GM19397 (cell line): ENCODE data around the gene ARPC2.

ENCODE experiments used
- ATAC-seq: cut with Tn5 transposase; IDR thresholded peaks from one replicate; pipeline ENCODE4 v1.9.1; 2021; ENCODE audit warnings: mild to moderate bottlenecking, moderate library complexity; ENCODE audit not compliant: unreplicated experiment

The ARPC2 gene

DNA sequence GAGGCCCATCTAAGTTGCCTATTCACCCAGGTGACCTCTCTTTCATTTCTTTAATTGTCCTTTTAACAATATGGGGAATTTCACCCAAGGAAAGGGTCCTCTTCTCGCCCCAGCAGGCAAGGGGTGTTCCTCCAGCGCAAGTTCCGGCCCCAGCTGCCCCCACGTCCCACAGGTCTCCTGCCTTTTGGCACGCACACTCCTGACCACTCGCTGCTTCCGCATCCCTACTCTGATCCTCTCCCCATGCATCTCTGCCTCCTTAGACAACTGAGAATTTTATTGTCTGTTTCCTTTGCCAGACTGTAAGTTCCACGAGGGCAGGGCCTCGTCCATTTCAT is 684 bp upstream of the ARPC2 start:
- ATAC-seq, result no peak

GRCh38 chr2:218217360-218218267 is 625 bp downstream of the ARPC2 start:
- ATAC-seq, result peak; percentile 36

DNA sequence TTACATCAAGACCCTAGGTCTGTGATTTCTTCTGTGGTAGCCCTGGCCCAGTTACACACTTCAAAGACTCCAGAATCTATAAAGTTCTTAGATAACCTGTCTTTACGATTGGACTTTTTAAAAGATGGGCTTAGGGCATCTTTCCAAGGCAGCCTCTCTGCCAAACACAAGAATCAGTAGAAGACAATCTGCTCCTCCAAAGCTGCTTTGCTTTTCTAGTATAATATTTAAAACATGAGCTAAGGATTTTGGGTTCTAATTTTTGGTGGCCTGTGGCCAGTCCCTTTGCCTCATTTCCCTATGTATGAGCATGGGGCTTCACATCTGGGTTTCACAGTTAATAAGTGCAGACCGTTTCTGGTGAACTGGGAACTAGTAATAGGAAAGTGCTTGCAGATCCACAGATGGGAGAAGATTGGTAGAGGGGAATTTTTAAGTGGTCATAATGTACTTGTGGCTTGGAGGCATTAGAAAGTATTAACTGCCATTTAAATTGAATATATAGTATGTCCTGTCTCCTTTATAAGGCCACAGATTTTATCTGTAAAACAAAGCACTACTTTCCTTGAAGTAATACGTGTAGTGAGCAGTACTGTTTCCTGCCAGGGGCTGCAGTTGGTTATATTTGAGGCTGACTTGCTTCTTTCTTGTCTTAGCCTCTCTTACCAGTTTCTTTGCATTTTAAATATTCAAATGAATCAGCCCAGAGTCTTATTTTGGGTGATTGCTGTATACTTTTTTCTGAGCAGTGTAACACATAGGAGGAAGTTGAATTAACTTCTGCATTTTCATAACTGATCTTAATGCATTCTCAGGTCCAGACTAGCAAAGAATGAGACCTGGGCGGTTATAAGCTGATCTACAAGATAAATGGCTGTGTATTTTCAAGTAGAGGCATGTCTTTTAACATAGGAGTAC is 1.5 kb downstream of the ARPC2 start:
- ATAC-seq, result peak; percentile 40

- no peak for ATAC-seq
Measured at GRCh38 chr2:218219934-218220333, 2.9 kb downstream of the ARPC2 start.

DNA sequence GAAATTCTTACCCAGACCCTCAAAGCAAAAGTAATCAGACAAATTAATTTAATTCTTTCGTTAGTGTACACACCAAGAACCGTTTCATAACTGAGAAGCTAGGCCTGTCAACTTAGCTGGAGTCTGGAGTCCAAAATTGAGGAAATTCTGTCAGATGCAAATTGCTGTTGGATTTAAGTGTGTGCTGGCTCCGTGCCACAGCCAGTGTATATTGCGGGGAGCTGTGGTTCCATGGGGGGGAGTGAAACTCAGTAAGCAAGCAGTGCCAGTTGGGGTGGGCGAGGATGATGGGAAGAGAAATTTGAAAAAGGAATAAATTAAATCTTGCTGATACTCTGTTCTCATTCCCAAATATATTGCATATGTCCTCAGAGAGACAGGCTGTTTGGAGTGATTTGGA is 4.0 kb downstream of the ARPC2 start:
- no peak for ATAC-seq

DNA sequence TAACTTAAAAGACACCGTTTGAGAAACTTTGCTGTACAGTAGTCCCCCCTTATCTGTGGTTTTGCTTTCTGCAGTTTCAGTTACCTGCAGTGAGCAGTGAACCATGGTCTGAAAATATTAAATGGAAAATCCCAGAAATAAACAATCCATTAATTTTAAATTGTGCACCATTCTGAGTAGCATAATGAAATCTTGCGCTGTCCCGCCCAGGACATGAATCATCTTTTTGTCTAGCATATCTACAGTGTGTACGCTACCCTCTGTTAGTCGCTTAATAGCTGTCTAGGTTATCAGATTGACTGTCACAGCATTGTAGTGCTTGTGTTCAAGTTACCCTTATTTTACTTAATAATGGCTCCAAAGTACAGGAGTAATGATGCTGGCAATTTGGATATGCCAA is 6.1 kb downstream of the ARPC2 start:
- ATAC-seq, result no peak

DNA sequence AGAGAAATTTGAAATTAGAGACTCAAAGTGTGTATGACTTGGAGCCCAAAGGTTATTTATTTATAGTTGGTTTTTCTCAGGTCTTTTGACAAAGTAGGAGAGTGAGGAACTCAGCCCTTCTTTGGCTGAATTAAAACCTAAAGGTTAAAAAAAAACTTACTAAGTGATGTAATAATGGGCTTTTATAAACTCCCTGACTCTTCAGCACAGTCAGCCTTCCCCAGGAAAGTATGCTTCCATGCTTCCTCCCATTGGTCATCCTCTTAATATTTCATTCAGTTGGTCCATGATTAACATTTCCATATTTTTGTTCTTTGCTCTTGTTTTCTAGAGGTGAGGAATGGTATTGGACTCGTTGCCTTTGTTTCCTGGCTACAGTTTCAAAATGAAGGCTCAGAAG is 7.2 kb downstream of the ARPC2 start:
- ATAC-seq, result no peak

DNA sequence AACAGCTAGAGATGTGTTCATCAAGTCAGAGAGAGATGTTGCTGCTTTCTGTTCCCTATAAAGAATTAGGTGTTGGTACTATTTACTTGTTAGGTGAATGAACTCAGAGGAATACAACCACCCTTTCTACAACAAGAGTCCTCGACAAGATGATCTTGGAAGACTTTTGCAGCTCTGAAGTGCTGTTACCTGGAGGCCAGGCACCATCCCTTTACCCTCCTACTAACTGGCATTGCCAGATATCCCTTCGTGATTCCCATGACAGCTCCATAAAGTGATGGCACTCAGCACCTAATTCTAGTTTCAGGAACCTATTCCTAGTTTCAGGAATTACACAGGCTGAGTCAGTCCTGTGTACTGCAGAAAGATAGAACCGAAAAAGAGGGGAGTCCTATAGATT is 9.9 kb downstream of the ARPC2 start:
- no peak for ATAC-seq

GRCh38 chr2:218228366-218229090 is 11.5 kb downstream of the ARPC2 start:
- no peak for ATAC-seq

DNA sequence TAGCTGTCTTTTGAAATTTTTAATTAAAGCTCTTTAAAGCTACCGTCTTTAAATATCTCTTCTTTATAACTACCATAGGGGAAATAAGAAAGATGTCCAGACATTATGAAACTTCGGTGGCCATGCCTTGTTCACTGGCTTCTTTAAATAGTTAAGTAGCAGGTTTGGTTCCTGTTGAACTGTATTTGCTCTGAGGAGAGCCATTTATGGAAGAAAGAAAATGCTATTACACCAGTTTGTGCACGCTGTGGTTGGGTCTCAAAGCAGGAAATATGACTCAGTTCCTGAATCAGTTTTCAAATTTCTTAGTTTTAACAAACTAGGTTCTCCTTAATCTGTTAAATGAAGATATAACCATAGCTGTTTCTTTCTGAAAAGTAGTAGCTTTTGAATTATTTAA is 12.2 kb downstream of the ARPC2 start:
- peak; percentile 69 for ATAC-seq

GRCh38 chr2:218229851-218230250 is 12.9 kb downstream of the ARPC2 start:
- ATAC-seq, result no peak

- no peak for ATAC-seq
Measured at GRCh38 chr2:218230882-218231281, 13.9 kb downstream of the ARPC2 start.

DNA sequence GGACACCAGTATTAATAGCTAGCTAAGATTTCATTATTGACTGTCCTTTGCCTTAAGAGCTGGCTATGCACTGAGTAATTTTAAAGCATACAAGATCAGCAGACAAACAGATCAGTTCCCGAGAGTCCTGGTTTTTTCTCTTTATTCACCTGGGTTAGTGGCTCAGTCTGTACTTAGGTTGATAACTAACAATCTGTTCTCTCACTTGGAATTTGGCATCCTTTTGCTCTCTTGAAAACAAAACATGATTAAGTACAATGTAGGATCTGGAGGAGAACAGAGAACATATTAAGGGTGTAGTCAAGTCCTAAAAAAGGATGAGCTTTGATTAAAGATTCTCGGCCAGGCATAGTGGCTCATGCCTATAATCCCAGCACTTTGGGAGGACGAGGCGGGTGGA is 16.6 kb downstream of the ARPC2 start:
- no peak for ATAC-seq

GRCh38 chr2:218234521-218234920 is 17.5 kb downstream of the ARPC2 start:
- no peak for ATAC-seq

- no peak for ATAC-seq
Measured at GRCh38 chr2:218235017-218235416, 18.0 kb downstream of the ARPC2 start.

- no peak for ATAC-seq
Measured at GRCh38 chr2:218236829-218237228, 19.8 kb downstream of the ARPC2 start.

GRCh38 chr2:218238887-218239286 is 21.9 kb downstream of the ARPC2 start:
- ATAC-seq, result no peak

GRCh38 chr2:218244204-218244603 is 27.2 kb downstream of the ARPC2 start:
- no peak for ATAC-seq

- ATAC-seq, result no peak
Measured at GRCh38 chr2:218244665-218245064, 27.7 kb downstream of the ARPC2 start.

DNA sequence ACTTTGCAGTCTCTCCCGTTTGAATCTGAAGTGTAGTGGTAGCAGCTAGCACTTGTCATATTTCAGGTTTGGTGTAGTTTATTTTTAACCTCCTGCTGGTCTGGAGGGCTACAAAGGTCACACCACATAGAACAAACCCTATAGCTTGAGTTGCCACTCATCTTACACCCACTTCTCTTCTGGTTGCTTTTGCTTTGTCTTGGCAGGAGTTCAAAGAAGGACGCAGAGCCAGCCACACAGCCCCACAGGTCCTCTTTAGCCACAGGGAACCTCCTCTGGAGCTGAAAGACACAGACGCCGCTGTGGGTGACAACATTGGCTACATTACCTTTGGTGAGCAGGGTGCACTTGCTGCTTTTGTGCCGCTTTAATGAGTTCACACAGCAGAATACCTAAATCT is 28.2 kb downstream of the ARPC2 start:
- no peak for ATAC-seq

DNA sequence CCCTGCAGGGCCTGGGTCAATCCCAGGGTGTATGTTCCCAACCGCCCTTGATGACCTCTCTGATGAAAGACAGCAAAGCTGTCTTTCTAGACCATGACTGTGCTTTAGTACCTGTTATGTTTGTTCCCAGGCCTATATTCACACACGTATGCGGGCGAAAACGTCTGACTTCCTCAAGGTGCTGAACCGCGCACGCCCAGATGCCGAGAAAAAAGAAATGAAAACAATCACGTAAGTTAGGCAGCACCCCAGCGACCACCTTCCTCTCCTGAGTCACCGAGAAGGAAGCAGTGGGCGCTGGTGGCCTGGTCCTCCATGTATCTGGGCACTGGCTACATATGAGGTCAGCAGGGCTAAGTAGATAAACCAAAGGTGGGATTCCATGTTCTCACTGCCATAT is 32.7 kb downstream of the ARPC2 start:
- no peak for ATAC-seq
